Keratinocyte (primary cell): ENCODE data around the gene UBR2. TPM values are rescaled to one million over a fixed set of nuclear protein-coding genes. Genes with fewer than 3 reads are reported as not detected.

Experiments used
- DNase-seq: peaks from one replicate; pipeline ENCODE4 v3.0.0-alpha.2; 2011; ENCODE audit warnings: low read depth, missing footprints, low spot score
- FAIRE-seq: peaks from 2 replicates; lab custom pipeline; 2011; peaks lifted over from hg19 to GRCh38; lab: Jason Lieb, UNC
- H2AFZ ChIP-seq: 2 replicates; pipeline ENCODE4 v1.6.0; 2012; ENCODE audit warnings: low read length, control low read depth, inconsistent platforms; ENCODE audit not compliant: control insufficient read depth
- H3K27ac ChIP-seq: 2 replicates; pipeline ENCODE4 v1.5.1; 2011; ENCODE audit warnings: low read length; ENCODE audit not compliant: control insufficient read depth, insufficient read depth
- H3K27me3 ChIP-seq: 3 replicates; pipeline ENCODE4 v1.6.0; 2011; ENCODE audit warnings: low read length; ENCODE audit not compliant: control insufficient read depth, insufficient read depth; ENCODE audit errors: extremely low read depth
- H3K36me3 ChIP-seq, 2 experiments: 2 replicates in 1 of 2; 3 replicates in 1 of 2; pipeline ENCODE4 v1.5.1; 2011; ENCODE audit warnings: low read length in 2 of 2, mild to moderate bottlenecking in 1 of 2; ENCODE audit not compliant: control insufficient read depth in 2 of 2, insufficient read depth in 2 of 2; ENCODE audit errors: extremely low read depth in 1 of 2
- H3K4me1 ChIP-seq: 3 replicates; pipeline ENCODE4 v1.5.1; 2011; ENCODE audit warnings: low read length; ENCODE audit not compliant: control insufficient read depth, insufficient read depth; ENCODE audit errors: extremely low read depth
- H3K4me2 ChIP-seq: 3 replicates; pipeline ENCODE4 v1.6.0; 2011; ENCODE audit warnings: low read depth, low read length; ENCODE audit not compliant: control insufficient read depth, insufficient read depth; ENCODE audit errors: extremely low read depth
- H3K4me3 ChIP-seq, 3 experiments: fragments of 200-600 bp in 1 of 3; sonication (generic) in 1 of 3; 2 replicates in 2 of 3; 3 replicates in 1 of 3; pipeline ENCODE4 v1.5.1; 2011 to 2016; ENCODE audit warnings: low read length in 3 of 3, mild to moderate bottlenecking in 3 of 3, control low read depth in 2 of 3, inconsistent platforms in 1 of 3, low read depth in 1 of 3, mixed read lengths in 1 of 3, mixed run types in 1 of 3, moderate library complexity in 1 of 3; ENCODE audit not compliant: control insufficient read depth in 2 of 3, insufficient read depth in 2 of 3; ENCODE audit errors: extremely low read depth in 1 of 3
- H3K79me2 ChIP-seq: 2 replicates; pipeline ENCODE4 v1.6.0; 2012; ENCODE audit warnings: low read length; ENCODE audit not compliant: control insufficient read depth, insufficient read depth
- H3K9ac ChIP-seq: 3 replicates; pipeline ENCODE4 v1.6.0; 2011; ENCODE audit warnings: low read length; ENCODE audit not compliant: control insufficient read depth, insufficient read depth; ENCODE audit errors: extremely low read depth
- H3K9me1 ChIP-seq: 3 replicates; pipeline ENCODE4 v1.6.0; 2011; ENCODE audit warnings: low read length; ENCODE audit not compliant: control insufficient read depth, insufficient read depth; ENCODE audit errors: extremely low read depth
- H3K9me3 ChIP-seq: 2 replicates; pipeline ENCODE4 v1.5.1; 2012; ENCODE audit warnings: low read depth, low read length; ENCODE audit not compliant: control insufficient read depth
- H4K20me1 ChIP-seq: 3 replicates; pipeline ENCODE4 v1.6.0; 2011; ENCODE audit warnings: low read length; ENCODE audit not compliant: control insufficient read depth, insufficient read depth; ENCODE audit errors: extremely low read depth
- EZH2 ChIP-seq: IDR thresholded peaks from one replicate; pipeline ENCODE4 v1.6.1; 2012; ENCODE audit warnings: inconsistent platforms, mild to moderate bottlenecking, low read length, moderate library complexity
- dilution Hi-C: fragments of 300-500 bp; cut with MboI; formaldehyde crosslinking; loops from one replicate; pipeline ENCODE4 v1.7.0; 2020; ENCODE audit warnings: low sequenced_read_pairs; ENCODE audit not compliant: extremely low pct_ligation_motif_present
- polyA plus RNA-seq, 5 experiments: library from polyadenylated mRNA; depleted of rRNA in 3 of 5; stranded (reverse) in 3 of 5; stranded (forward) in 1 of 5; unstranded in 1 of 5; fragments of >200 nt; gene quantifications; 1 replicate in 1 of 5; 2 replicates in 3 of 5; 3 replicates in 1 of 5; pipeline versions ENCODE4 v1.2.1 to v1.2.3, GENCODE V29; 2011 to 2012; ENCODE audit warnings: missing spikeins in 2 of 5, low read depth in 1 of 5, low replicate concordance in 1 of 5
- TF ChIP-seq, protein P1 (sequence below), 3 experiments: IDR thresholded peaks in 1 of 3; conservative IDR thresholded peaks in 1 of 3; optimal IDR thresholded peaks in 1 of 3; 2 replicates in 2 of 3; 3 replicates in 1 of 3; pipeline versions ENCODE3 to v1.5.1; 2011; ENCODE audit warnings: low read length in 3 of 3, mild to moderate bottlenecking in 3 of 3, moderate library complexity in 2 of 3, control low read depth in 1 of 3, inconsistent platforms in 1 of 3; ENCODE audit not compliant: insufficient read depth in 2 of 3; ENCODE audit errors: extremely low read depth in 1 of 3

UBR2 gene
- polyA plus RNA-seq, 1 donor (not counting 4 experiments of a cell fraction or from before 2014, with no cell fraction given) = 21.6 TPM

DNA sequence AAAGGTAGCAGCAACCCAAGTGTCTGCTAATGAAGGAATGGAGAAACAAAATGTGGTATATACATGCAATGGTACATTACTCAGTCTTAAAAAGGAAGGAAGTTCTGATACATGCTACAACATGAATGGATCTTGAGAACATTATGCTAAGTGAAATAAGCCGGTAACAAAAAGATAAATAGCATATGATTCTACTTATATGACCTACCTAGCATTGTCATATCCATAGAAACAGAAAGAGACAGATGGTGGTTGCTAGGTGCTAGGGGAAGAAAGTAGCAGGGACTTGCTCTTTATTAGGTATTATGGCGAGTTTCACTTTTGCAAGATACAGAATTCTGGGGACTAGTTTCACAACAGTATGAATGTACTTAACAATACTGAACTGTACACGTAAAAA lies 46.6 kb downstream of the UBR2 start:
- FAIRE-seq = no peak
- Histone ChIP-seq H3K36me3 (peaks cover 4 to 7% of the 10 kb centered on the region in 2 experiments), H3K4me2 (no peak overlapping the region), H3K27ac (no peak overlapping the region), H3K4me1 (peaks cover 6% of the 10 kb centered on the region), H4K20me1 (no peaks in the 10 kb centered on the region), H3K4me3 (no peak overlapping the region), H3K9me1 (no peaks in the 10 kb centered on the region), H3K9me3 (no peaks in the 10 kb centered on the region), H3K79me2 (no peaks in the 10 kb centered on the region), H2AFZ (no peak overlapping the region), H3K27me3 (no peaks in the 10 kb centered on the region), H3K9ac (no peak overlapping the region)
- dilution Hi-C loops = no loop called here
- no peak for TF ChIP-seq EZH2
- TF ChIP-seq, protein P1, sequence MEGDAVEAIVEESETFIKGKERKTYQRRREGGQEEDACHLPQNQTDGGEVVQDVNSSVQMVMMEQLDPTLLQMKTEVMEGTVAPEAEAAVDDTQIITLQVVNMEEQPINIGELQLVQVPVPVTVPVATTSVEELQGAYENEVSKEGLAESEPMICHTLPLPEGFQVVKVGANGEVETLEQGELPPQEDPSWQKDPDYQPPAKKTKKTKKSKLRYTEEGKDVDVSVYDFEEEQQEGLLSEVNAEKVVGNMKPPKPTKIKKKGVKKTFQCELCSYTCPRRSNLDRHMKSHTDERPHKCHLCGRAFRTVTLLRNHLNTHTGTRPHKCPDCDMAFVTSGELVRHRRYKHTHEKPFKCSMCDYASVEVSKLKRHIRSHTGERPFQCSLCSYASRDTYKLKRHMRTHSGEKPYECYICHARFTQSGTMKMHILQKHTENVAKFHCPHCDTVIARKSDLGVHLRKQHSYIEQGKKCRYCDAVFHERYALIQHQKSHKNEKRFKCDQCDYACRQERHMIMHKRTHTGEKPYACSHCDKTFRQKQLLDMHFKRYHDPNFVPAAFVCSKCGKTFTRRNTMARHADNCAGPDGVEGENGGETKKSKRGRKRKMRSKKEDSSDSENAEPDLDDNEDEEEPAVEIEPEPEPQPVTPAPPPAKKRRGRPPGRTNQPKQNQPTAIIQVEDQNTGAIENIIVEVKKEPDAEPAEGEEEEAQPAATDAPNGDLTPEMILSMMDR (optimal IDR thresholded peaks at IDR 0.05 in 1 of 3, IDR thresholded peaks at IDR 0.05 in 1 of 3, conservative IDR thresholded peaks at IDR 0.05 in 1 of 3; ENCODE audit: extremely low read depth in 1 of 3, insufficient read depth in 2 of 3, low read length in 3 of 3) = no peak
- DNase-seq = no peak

DNA sequence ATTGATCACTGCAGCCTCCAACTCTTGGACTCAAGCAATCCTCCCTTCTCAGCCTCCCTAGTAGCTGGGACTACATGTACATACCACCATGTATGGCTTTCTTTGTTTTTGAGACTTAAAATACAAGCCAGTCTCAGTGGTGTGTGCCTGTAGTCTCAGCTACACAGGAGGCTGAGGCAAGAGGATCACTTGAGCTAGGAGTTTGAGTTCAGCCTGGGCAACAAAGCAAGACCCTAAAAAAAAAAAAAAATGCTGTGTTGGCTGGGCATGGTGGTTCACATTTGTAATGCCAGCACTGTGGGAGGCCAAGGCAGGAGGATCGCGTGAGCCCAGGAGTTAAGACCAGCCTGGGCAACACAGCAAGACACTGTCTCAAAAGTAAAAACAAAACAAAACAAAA lies 51.7 kb downstream of the UBR2 start:
- DNase-seq (no peak), FAIRE-seq (no peak)
- H3K9ac ChIP-seq = no peak overlapping the region
- H3K4me2 ChIP-seq = no peak overlapping the region
- H3K4me1 ChIP-seq = no peaks in the 10 kb centered on the region
- TF ChIP-seq, protein P1 (optimal IDR thresholded peaks at IDR 0.05 in 1 of 3, IDR thresholded peaks at IDR 0.05 in 1 of 3, conservative IDR thresholded peaks at IDR 0.05 in 1 of 3; ENCODE audit: extremely low read depth in 1 of 3, insufficient read depth in 2 of 3, low read length in 3 of 3) = no peak
- TF ChIP-seq EZH2 = no peak
- H2AFZ ChIP-seq = no peak overlapping the region
- dilution Hi-C loops = no loop called here
- H3K4me3 ChIP-seq = no peak overlapping the region
- H3K9me3 ChIP-seq = no peaks in the 10 kb centered on the region
- peaks cover 7 to 12% of the 10 kb centered on the region in 2 experiments for H3K36me3 ChIP-seq
- no peaks in the 10 kb centered on the region for H3K9me1 ChIP-seq
- H4K20me1 ChIP-seq = no peaks in the 10 kb centered on the region
- H3K27me3 ChIP-seq = no peaks in the 10 kb centered on the region
- no peak overlapping the region for H3K27ac ChIP-seq
- H3K79me2 ChIP-seq = no peaks in the 10 kb centered on the region
